ENCODE measurements around the gene ANKRD13D. TPM values are rescaled to one million over a fixed set of nuclear protein-coding genes. Genes with fewer than 3 reads are reported as not detected.
A peak's percentile ranks its signal among the peaks of the same experiment; 100 is the strongest.

The ANKRD13D gene
- total RNA-seq, 4 donors from 2014 or later, result 5.8 to 10.6 (median 9.7) TPM

- peaks cover 9 to 18% of the 10 kb centered on the region in 2 donors for H3K4me1 ChIP-seq
- no peaks in the 10 kb centered on the region for H3K9me3 ChIP-seq
- no peak overlapping the region for H3K4me3 ChIP-seq
- H3K27ac ChIP-seq, result peak overlapping the region in 1 of 4 donors; percentile 72
- ATAC-seq, result no peak
- DNase-seq, result no peak
- no peak for TF ChIP-seq POLR2A (IDR thresholded peaks at IDR 0.05)
- no peak for TF ChIP-seq CTCF (IDR thresholded peaks at IDR 0.05 in 4 of 5, conservative IDR thresholded peaks at IDR 0.05 in 1 of 5)
- intact Hi-C loops (cut with DNase I; ENCODE audit: low total_unique reads), result no loop called here
- H3K27me3 ChIP-seq, result no peaks in the 10 kb centered on the region
- H3K36me3 ChIP-seq, result peaks cover 0 to 97% of the 10 kb centered on the region in 2 donors
- in situ Hi-C loops (cut with MboI; ENCODE audit: low sequenced_read_pairs in 4 of 4), result no loop called here
Observed at GRCh38 chr11:67250059-67251043, 38.8 kb upstream of the ANKRD13D start.

- Histone ChIP-seq H3K27me3 (no peaks in the 10 kb centered on the region), H3K4me1 (peaks cover 9 to 18% of the 10 kb centered on the region in 2 donors), H3K27ac (peak overlapping the region in 2 of 4 donors; percentile 6 to 26), H3K4me3 (no peak overlapping the region), H3K9me3 (no peaks in the 10 kb centered on the region), H3K36me3 (peaks cover 0 to 98% of the 10 kb centered on the region in 2 donors)
- DNase-seq, result no peak
- TF ChIP-seq POLR2A (IDR thresholded peaks at IDR 0.05) (no peak), CTCF (IDR thresholded peaks at IDR 0.05 in 4 of 5, conservative IDR thresholded peaks at IDR 0.05 in 1 of 5) (no peak)
- in situ Hi-C loops (cut with MboI; ENCODE audit: low sequenced_read_pairs in 4 of 4), result no loop called here
- intact Hi-C loops (cut with DNase I; ENCODE audit: low total_unique reads), result no loop called here
- ATAC-seq, result no peak
Observed at GRCh38 chr11:67251841-67252240, 37.3 kb upstream of the ANKRD13D start.

GRCh38 chr11:67252831-67253239, 36.3 kb upstream of the ANKRD13D start:
- Histone ChIP-seq H3K27ac (peak overlapping the region in 1 of 4 donors; percentile 6), H3K4me1 (peaks cover 9 to 14% of the 10 kb centered on the region in 2 donors), H3K9me3 (no peaks in the 10 kb centered on the region), H3K4me3 (no peak overlapping the region), H3K36me3 (peaks cover 0 to 93% of the 10 kb centered on the region in 2 donors), H3K27me3 (no peaks in the 10 kb centered on the region)
- TF ChIP-seq CTCF (IDR thresholded peaks at IDR 0.05 in 4 of 5, conservative IDR thresholded peaks at IDR 0.05 in 1 of 5), result no peak
- TF ChIP-seq POLR2A (IDR thresholded peaks at IDR 0.05), result no peak
- DNase-seq (peak in 1 of 2 donors; percentile 47), ATAC-seq (no peak)
- intact Hi-C loops (cut with DNase I; ENCODE audit: low total_unique reads) (no loop called here), in situ Hi-C loops (cut with MboI; ENCODE audit: low sequenced_read_pairs in 4 of 4) (no loop called here)

- Histone ChIP-seq H3K36me3 (peaks cover 0 to 81% of the 10 kb centered on the region in 2 donors), H3K27me3 (no peaks in the 10 kb centered on the region), H3K27ac (no peak overlapping the region), H3K4me1 (peaks cover 0 to 2% of the 10 kb centered on the region in 2 donors), H3K4me3 (no peak overlapping the region), H3K9me3 (no peaks in the 10 kb centered on the region)
- in situ Hi-C loops (cut with MboI; ENCODE audit: low sequenced_read_pairs in 4 of 4), result no loop called here
- ATAC-seq (no peak), DNase-seq (peak in 1 of 2 donors; percentile 9)
- TF ChIP-seq POLR2A (IDR thresholded peaks at IDR 0.05) (no peak), CTCF (IDR thresholded peaks at IDR 0.05 in 4 of 5, conservative IDR thresholded peaks at IDR 0.05 in 1 of 5) (no peak)
- intact Hi-C loops (cut with DNase I; ENCODE audit: low total_unique reads), result no loop called here
Observed at GRCh38 chr11:67253872-67254624, 35.1 kb upstream of the ANKRD13D start.

All from gastrocnemius medialis (tissue), 4 donors.